ENCODE results near the gene NECTIN3.

The NECTIN3 gene

GRCh38 chr3:111210866-111211564 is 139.4 kb downstream of the NECTIN3 start:
- no peak for DNase-seq

GRCh38 chr3:111212511-111212910 is 140.9 kb downstream of the NECTIN3 start:
- no peak for DNase-seq

DNA sequence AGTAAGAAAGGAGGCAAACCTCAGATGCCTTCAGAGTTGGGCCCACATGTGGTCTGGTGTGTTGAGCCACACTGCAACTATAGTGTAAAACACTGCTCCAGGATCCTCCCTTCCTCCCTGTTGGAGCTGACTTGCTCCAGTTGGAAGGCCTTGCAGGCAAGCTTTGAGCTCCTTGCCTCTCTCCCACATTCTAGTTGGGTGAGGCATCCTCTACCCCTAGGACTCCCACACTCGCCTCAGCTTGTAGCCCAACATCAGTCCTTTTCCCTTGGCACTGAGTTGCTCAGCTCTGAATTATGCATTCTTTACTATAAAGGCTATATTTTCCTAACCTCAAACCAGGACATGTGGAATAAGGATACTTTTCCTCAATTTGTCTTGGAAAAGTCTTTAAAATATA is 143.9 kb downstream of the NECTIN3 start:
- no peak for DNase-seq

DNA sequence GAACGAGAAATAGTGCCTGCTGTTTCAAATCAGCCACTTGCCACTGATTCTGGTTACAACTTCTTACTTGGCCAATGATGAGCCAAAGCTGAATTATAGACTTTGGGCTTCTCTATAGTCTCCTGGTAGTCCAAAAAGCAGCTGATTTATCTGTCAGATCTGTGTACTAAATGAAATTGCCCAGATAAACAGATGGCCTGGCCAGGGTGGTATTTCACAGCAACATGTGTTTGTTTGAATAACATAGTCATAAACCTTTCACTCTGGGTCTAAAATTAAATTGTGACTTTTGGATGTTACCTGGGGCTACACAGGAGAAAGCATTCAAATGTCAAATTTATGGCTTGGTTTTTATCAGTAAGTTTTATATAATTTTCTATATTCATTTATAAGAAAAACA is 147.0 kb downstream of the NECTIN3 start:
- no peak for DNase-seq

DNA sequence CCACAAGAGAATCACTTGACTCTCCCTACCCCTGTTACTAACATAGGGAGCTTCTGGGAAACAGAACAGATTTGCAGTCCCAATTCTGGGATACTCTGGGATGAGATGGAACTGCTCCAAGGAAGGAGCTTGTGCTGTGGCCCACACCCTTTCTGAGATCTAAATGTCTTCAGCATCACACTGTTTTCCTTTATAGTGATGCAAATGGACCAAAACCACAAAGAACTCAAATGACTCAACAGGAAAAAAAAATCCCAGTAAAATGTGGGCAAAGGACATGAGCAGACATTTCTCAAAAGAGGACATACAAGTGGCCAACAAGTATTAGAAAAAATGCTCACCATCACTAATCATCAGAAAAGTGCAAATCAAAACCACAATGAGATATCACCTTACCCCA is 155.6 kb downstream of the NECTIN3 start:
- no peak for DNase-seq

GRCh38 chr3:111229301-111229700 is 157.7 kb downstream of the NECTIN3 start:
- DNase-seq = no peak

DNA sequence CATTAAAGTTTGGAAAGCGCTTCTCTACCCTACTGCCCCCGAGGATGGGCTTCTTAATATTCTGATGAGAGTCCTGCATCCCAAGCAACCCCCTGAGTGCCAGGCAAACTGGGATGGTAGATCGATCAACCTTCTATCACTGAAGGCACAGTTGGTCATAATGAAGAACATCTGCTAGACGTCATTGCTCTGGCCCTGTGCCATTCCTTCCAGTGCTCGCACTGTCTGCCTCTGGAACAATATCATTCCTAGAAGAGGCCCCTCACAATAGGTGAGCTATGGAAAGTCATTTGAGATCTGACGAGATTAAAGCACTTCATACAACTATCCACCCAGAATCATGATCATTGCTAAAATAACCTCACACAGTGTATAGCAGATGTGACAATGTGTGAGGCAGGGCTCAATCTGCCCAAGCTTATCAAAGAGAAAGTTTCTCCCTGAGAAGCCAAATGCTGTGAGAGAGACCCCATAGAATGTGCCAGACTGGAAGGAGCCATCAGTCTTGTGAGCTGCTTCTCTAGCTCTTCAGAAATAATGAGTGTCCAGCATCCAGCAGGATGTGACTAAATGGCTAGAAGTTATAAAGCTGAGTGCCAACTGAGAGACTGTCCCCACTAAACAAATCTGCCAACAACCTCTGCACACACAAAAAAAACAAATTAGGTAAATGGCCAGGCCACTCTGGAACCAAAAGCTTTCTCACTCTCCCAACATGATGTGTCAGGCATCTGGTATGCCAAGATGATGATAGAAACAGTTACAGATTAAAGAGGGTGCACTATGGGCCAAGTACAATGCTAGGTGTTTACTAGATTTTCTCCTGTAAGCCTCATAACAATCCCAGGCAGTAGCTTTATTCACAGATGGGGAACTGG is 165.5 kb downstream of the NECTIN3 start:
- no peak for DNase-seq

- DNase-seq = no peak
Measured at GRCh38 chr3:111237946-111238345, 166.3 kb downstream of the NECTIN3 start.

DNA sequence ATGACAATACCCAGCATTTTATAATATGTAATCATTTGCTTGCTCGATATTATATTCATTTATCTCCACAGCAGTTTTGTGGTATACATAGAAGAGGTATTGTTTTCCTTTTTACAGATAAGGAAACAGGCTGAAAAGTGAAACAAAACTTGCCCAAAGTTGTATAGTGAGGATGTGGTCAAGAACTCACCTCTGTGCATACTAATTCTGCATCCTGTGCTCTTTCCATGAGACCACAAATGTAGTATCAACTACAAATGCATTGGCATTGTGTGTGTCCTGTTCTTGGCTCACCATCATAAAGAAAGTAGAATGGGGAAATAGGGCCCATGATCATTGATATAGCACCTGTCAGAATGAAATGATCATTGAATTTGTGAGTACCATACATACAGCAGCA is 167.3 kb downstream of the NECTIN3 start:
- no peak for DNase-seq

DNA sequence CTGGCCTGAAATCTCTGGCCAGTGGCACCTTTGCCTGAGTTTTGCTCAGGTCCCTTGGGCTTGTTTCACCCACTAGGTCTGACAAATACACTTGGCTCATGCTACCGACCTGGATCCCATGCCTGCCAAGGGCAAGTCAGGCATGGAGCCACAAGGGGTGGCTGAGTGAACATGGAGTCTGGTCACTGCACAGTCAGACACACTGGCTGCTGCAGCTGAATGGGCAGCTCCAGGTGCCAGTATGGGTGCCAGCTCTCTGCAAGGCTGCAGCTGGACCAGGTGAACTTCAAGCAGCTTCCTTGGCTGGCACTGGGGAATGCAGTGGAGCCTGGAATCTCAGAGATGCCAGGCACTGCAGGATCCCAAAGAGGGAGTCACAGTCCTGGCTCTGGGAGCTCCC is 170.3 kb downstream of the NECTIN3 start:
- no peak for DNase-seq

Measured in effector CD4-positive, alpha-beta T cell (primary cell).